ENCODE data around the gene SLC2A10.

GRCh38 chr20:46773680-46774079, 64.2 kb downstream of the SLC2A10 start:
- TF ChIP-seq, protein P1, sequence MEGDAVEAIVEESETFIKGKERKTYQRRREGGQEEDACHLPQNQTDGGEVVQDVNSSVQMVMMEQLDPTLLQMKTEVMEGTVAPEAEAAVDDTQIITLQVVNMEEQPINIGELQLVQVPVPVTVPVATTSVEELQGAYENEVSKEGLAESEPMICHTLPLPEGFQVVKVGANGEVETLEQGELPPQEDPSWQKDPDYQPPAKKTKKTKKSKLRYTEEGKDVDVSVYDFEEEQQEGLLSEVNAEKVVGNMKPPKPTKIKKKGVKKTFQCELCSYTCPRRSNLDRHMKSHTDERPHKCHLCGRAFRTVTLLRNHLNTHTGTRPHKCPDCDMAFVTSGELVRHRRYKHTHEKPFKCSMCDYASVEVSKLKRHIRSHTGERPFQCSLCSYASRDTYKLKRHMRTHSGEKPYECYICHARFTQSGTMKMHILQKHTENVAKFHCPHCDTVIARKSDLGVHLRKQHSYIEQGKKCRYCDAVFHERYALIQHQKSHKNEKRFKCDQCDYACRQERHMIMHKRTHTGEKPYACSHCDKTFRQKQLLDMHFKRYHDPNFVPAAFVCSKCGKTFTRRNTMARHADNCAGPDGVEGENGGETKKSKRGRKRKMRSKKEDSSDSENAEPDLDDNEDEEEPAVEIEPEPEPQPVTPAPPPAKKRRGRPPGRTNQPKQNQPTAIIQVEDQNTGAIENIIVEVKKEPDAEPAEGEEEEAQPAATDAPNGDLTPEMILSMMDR (IDR thresholded peaks at IDR 0.05) = no peak
- no peak for TF ChIP-seq POLR2A (IDR thresholded peaks at IDR 0.05)
